Retinal pigment epithelial cell (primary cell): ENCODE results near the gene RYK.

Experiments
- DNase-seq: peaks from one replicate; pipeline ENCODE4 v3.0.0-alpha.2; 2010; ENCODE audit warnings: low read depth
- H3K4me3 ChIP-seq: 2 replicates; pipeline ENCODE4 v1.5.1; 2011; ENCODE audit warnings: mild to moderate bottlenecking, low read length, control low read depth, moderate library complexity
- TF ChIP-seq, protein P1 (sequence below): conservative IDR thresholded peaks from 2 replicates; pipeline ENCODE4 v1.5.1; 2011; ENCODE audit warnings: low read depth, low read length, control low read depth, inconsistent platforms

Gene RYK

DNA sequence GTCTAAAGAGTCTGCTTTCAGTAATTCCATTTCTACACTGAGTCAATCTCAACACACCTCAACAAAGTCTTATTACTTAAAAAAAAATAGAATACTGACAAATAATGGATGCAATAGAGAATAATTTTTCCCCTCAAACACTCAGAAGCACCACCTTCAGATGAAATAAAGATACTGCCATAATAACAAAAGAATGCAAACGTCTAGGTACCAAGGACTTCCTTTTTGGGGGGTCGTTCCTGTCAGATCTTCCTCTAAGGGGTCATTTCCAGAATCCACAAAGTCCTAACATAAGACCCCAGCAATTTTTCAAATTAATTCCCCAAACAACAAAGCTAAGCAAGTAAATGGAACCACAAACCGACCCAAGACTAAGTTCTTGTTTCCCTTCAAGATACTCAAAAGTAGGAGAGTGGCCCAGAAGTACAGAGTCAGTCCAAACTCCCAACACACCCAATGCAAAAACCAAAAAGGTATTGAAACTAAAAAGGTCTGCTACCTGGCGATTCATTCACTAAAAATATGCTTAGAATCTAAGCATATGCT lies 1.3 kb downstream of the RYK start:
- TF ChIP-seq, protein P1, sequence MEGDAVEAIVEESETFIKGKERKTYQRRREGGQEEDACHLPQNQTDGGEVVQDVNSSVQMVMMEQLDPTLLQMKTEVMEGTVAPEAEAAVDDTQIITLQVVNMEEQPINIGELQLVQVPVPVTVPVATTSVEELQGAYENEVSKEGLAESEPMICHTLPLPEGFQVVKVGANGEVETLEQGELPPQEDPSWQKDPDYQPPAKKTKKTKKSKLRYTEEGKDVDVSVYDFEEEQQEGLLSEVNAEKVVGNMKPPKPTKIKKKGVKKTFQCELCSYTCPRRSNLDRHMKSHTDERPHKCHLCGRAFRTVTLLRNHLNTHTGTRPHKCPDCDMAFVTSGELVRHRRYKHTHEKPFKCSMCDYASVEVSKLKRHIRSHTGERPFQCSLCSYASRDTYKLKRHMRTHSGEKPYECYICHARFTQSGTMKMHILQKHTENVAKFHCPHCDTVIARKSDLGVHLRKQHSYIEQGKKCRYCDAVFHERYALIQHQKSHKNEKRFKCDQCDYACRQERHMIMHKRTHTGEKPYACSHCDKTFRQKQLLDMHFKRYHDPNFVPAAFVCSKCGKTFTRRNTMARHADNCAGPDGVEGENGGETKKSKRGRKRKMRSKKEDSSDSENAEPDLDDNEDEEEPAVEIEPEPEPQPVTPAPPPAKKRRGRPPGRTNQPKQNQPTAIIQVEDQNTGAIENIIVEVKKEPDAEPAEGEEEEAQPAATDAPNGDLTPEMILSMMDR = no peak
- peak overlapping the region; percentile 65 for H3K4me3 ChIP-seq
- DNase-seq = no peak

DNA sequence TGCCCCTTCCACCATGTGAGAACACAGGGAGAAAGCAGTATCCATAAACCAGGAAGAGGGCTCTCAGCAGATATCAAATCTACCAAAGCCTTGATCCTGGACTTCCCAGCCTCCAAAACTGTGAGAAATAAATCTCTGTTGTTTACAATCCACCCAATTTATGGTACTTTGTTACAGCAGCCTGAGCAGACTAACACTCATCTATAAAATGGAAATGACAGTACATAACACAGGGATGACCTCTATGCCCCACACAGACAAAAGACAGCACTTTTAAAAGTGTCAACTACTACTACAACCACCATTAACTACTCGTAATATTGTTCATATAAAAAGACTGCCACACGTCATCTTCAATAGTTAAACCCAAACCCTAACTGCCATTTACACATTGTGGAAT lies 5.7 kb downstream of the RYK start:
- H3K4me3 ChIP-seq = no peak overlapping the region
- TF ChIP-seq, protein P1 = no peak
- DNase-seq = no peak

DNA sequence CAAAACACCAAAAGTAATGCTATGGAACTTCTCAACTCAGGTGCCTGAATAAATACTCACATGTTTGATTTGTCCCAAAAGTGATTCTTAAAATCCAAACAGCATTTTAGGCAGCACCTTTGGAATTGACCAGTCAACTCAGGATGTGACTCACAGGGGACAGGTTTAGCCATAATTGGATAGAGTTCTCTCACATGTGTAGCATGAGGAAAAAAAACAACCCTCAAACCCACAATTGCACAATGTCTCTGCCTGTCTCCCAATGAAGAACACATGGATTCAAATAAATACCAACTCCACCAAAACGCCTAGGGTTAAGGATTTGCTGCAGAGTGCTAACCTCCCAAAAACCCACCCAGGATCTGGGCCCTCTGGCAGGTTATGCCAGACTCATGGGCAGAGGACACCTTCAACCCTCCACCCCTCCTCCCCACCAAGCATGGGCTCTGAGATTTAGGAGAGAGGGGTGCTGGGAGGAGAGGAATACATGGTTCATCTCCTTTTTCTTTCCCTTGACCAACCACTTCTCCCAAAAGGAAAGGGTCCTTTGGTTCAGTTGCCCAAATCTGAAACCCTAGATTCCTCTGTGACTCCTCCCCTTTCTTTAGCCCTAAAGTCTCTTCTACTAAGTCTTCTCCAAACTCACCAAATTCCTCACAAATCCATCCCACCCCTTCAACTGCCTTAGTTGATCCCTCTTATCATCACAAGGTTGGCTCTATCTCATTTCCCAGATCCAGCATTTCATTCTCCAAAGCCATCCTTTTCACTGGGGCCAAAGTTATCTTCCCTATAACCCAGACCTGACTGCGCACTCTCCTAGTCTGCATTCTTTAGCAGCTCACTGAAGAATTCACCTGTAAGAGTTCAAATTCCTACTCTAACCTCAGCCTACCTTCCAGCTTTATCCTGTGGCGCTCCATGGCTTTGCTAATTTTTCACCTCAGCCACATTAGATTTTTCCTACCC lies 7.7 kb downstream of the RYK start:
- no peak for DNase-seq

DNA sequence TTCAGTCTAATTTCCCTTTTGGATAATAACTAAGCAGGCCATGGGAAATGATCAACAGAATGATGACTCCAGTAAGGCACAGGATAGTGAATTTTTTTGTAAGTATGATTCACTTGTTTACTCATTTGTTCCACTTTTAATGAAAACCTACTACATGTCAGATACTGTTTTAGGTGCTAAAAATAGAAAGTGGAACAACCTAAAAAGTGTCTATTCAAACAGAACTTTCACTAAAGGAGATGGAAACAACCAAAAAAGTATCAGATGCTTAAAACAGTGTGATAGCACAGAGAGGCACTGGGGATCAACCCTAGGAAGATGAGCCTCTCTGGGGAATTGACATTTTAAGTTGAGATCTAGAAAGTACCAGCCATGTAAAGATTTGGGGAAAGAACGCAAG lies 11.1 kb downstream of the RYK start:
- TF ChIP-seq, protein P1 = no peak
- no peak overlapping the region for H3K4me3 ChIP-seq
- DNase-seq = no peak

More for the DNA sequence above, 7.7 kb downstream of the RYK start:
- no peak overlapping the region for H3K4me3 ChIP-seq
- TF ChIP-seq, protein P1 = no peak

DNA sequence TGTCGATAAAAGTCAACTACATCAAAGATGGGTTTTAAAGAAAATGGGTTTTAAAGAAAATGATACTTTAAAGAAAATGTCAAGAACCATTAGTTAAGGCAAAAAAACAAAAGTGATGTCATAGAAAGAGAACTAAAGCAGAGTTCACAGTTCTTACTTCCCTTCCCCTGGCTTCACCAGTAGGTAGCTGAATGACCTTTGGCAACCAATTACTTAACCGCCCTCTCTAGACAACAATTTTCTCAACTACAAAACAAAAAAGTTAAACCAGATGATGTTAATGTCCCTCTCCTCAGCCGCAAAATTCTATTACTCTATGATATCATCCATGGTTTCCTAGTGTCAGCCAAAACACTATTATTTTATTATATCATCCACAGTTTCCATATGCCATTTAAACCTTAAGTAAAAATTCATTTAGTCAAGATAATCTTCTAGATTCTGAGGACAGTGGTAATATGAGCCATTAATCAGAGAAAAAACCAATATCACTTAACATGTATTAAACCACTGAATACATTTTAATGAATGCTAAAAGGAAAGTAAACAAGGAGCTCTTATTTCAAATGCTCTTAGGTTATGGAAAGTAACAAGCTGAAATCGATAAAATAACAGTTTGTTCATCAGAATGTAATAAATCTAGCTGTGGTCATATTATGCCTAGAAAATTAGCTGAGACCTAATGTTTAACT lies 13.1 kb downstream of the RYK start:
- TF ChIP-seq, protein P1 = no peak

DNA sequence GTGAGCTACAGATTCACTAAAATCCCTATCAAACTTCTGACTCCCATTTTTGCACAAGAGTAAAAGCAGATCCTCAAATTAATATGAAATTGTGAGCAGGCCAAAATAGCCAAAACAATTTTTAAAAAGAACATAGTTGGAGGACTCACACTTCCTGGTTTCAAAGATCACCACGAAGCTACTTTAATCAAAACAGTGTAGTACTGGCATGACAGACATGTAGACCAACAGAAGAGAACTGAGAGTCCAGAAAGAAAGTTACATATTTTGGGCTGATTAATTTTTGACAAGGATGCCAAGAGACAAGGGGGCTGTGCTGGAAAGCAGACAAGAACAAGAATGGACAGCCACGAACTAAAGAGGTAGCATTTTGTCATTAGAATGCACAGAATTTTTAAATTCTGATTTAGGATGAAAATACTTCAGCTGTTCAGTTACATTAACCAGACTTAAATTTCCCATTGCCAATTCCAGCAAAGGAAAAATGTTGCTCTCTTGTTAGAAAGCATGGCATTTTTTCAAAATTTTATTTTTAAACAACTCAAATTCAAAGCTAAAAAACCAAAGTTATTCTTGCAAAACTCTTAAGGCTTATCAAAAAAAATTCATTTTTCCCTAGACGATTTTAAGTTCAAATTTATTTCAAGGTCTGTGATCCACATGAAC lies 14.0 kb downstream of the RYK start:
- TF ChIP-seq, protein P1 = no peak
- no peak for DNase-seq
- no peak overlapping the region for H3K4me3 ChIP-seq

More for the DNA sequence above, 13.1 kb downstream of the RYK start:
- no peak for DNase-seq
- no peak overlapping the region for H3K4me3 ChIP-seq
